KMS-11 (cell line): ENCODE measurements around the gene OGFOD3.
"Not testable (repeated sequence)": the region's sequence is repeated elsewhere in the genome, so short reads cannot be mapped to it uniquely, and the experiment has no call there.

Experiments
- H2AFZ ChIP-seq: fragments of 200-600 bp; sonication (generic); 2 replicates; pipeline ENCODE4 v1.6.1; 2016; ENCODE audit warnings: antibody characterized with exemption, mixed run types, low read depth
- H3K27ac ChIP-seq: fragments of 200-600 bp; sonication (generic); 2 replicates; pipeline ENCODE4 v1.6.1; 2016; ENCODE audit warnings: mild to moderate bottlenecking, mixed run types
- H3K27me3 ChIP-seq: fragments of 200-600 bp; sonication (generic); 2 replicates; pipeline ENCODE4 v1.6.1; 2017; ENCODE audit warnings: mild to moderate bottlenecking, low read depth, mixed run types, moderate library complexity; ENCODE audit not compliant: insufficient read depth
- H3K36me3 ChIP-seq: fragments of 200-600 bp; sonication (generic); 2 replicates; pipeline ENCODE4 v1.6.1; 2017; ENCODE audit warnings: mild to moderate bottlenecking, mixed run types; ENCODE audit not compliant: insufficient read depth
- H3K4me1 ChIP-seq: fragments of 200-600 bp; sonication (generic); 2 replicates; pipeline ENCODE4 v1.6.1; 2016; ENCODE audit warnings: mild to moderate bottlenecking, low read depth, mixed run types; ENCODE audit not compliant: poor library complexity, severe bottlenecking
- H3K4me2 ChIP-seq: fragments of 200-600 bp; sonication (generic); 2 replicates; pipeline ENCODE4 v1.7.0; 2016; ENCODE audit warnings: mild to moderate bottlenecking, mixed run types
- H3K4me3 ChIP-seq: fragments of 200-600 bp; sonication (generic); IDR thresholded peaks from 2 replicates; pipeline ENCODE4 v1.6.1; 2017; ENCODE audit warnings: low read depth, low read length, mixed read lengths; ENCODE audit not compliant: insufficient read depth
- H3K79me2 ChIP-seq: fragments of 200-600 bp; sonication (generic); 2 replicates; pipeline ENCODE4 v1.6.1; 2016; ENCODE audit warnings: low read depth, mixed run types; ENCODE audit not compliant: insufficient read depth
- H3K9ac ChIP-seq: fragments of 200-600 bp; sonication (generic); 2 replicates; pipeline ENCODE4 v1.6.1; 2016; ENCODE audit warnings: mild to moderate bottlenecking, mixed run types
- H4K20me1 ChIP-seq: fragments of 200-600 bp; sonication (generic); 2 replicates; pipeline ENCODE4 v1.6.1; 2016; ENCODE audit warnings: mild to moderate bottlenecking, mixed run types; ENCODE audit not compliant: insufficient read depth
- CTCF ChIP-seq: fragments of 200-600 bp; sonication (generic); conservative IDR thresholded peaks from 2 replicates; pipeline ENCODE4 v1.6.1; 2017; ENCODE audit warnings: low read depth, mild to moderate bottlenecking, antibody characterized with exemption, low read length, moderate library complexity, mixed read lengths

Gene OGFOD3

DNA sequence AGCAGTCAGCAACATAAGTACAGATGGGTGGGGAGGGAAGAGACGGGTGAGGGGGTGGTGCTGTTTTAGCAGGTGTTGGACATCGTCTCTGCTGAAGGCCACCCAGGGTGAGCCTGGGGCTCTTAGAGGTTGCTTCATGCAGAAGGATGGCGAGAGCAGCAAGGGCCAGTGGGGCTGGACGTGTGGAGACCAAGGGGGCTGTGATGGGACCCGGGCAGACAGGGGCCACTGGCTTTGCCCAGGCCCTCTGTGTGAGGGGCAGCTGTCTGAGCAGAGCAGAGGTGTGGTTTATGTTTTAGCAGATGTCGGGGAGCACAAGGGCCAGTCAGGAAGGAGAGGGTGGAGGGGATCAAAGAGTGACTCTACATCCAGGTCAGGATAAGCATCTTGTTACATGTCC lies 45.0 kb upstream of the OGFOD3 start:
- no peaks in the 10 kb centered on the region; the same call in 1 of the 2 replicates for H3K36me3 ChIP-seq
- H3K79me2 ChIP-seq, result peaks cover 18% of the 10 kb centered on the region; the same call in 1 of the 2 replicates
- no peak overlapping the region for H3K27ac ChIP-seq
- no peaks in the 10 kb centered on the region for H3K27me3 ChIP-seq
- no peak overlapping the region; the same call in 1 of the 2 replicates for H3K4me2 ChIP-seq
- no peak overlapping the region for H2AFZ ChIP-seq
- peaks cover 23% of the 10 kb centered on the region for H3K4me1 ChIP-seq
- no peaks in the 10 kb centered on the region for H4K20me1 ChIP-seq
- H3K4me3 ChIP-seq, result no peak overlapping the region
- H3K9ac ChIP-seq, result no peak overlapping the region
- TF ChIP-seq CTCF, result no peak

- Histone ChIP-seq H3K27ac (no peak overlapping the region), H3K79me2 (peaks cover 18% of the 10 kb centered on the region; the same call in 1 of the 2 replicates), H3K27me3 (no peaks in the 10 kb centered on the region), H4K20me1 (no peaks in the 10 kb centered on the region), H3K9ac (no peak overlapping the region), H3K4me2 (no peak overlapping the region), H3K4me1 (peaks cover 31% of the 10 kb centered on the region), H3K4me3 (no peak overlapping the region), H2AFZ (no peak overlapping the region), H3K36me3 (no peaks in the 10 kb centered on the region)
- no peak for TF ChIP-seq CTCF
Measured at GRCh38 chr17:82461827-82462524, 43.6 kb upstream of the OGFOD3 start.

- H2AFZ ChIP-seq, H4K20me1 ChIP-seq, H3K36me3 ChIP-seq, H3K9ac ChIP-seq, H3K27ac ChIP-seq, H3K27me3 ChIP-seq, H3K4me3 ChIP-seq: not testable (repeated sequence)
- Histone ChIP-seq H3K4me1 (peaks cover 45% of the 10 kb centered on the region), H3K4me2 (peak overlapping the region; percentile 77), H3K79me2 (peaks cover 18% of the 10 kb centered on the region; the same call in 1 of the 2 replicates)
Measured at GRCh38 chr17:82459936-82460335, 41.5 kb upstream of the OGFOD3 start.

DNA sequence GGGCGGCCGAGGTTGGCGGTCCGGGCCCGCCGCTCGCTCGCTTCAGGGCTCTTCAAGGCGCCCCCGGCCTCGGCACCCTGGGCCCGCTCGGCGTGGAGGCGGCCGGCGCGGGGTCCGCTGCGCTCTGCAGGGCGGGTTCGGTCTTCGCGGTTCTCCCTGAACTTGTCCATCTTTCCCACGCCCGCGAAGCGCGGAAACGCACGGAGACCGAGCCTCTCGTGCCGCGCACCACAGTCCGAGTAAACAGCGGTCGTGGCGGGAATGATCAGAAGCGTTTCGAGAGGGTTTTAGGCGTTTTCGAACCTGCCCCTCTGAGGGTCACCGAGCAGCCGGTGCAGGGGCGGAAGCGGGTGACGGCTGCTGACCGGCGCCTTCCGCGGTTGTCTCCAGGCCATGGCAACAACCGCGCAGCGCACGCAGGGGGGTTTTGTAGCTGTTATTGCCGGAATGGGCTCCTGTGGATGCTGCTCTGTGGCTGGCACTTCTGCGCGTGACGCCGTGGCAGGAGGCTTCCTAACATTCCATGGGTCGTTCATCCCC lies 40.6 kb upstream of the OGFOD3 start:
- no peaks in the 10 kb centered on the region for H3K27me3 ChIP-seq
- no peaks in the 10 kb centered on the region for H3K36me3 ChIP-seq
- H2AFZ ChIP-seq, result peak overlapping the region; percentile 61
- H3K9ac ChIP-seq, result peak overlapping the region; percentile 99
- no peak overlapping the region for H3K4me3 ChIP-seq
- H3K79me2 ChIP-seq, result peaks cover 18% of the 10 kb centered on the region; the same call in 1 of the 2 replicates
- no peak for TF ChIP-seq CTCF
- H3K4me2 ChIP-seq, result peak overlapping the region; percentile 77
- peak overlapping the region; percentile 99 for H3K27ac ChIP-seq
- H4K20me1 ChIP-seq, result no peaks in the 10 kb centered on the region
- peaks cover 37% of the 10 kb centered on the region for H3K4me1 ChIP-seq
